HepG2 (cell line): ENCODE results near the gene RSL1D1. TPM values are rescaled to one million over a fixed set of nuclear protein-coding genes. Genes with fewer than 3 reads are reported as not detected.
A peak's percentile ranks its signal among the peaks of the same experiment; 100 is the strongest.

Source experiments
- ARNT ChIP-seq: fragments of 450-650 bp; IDR thresholded peaks from 2 replicates; pipeline ENCODE4 v1.6.1; 2017
- ATM ChIP-seq: fragments of 450-650 bp; IDR thresholded peaks from 2 replicates; pipeline ENCODE4 v1.7.1; 2017; ENCODE audit warnings: mild to moderate bottlenecking, borderline replicate concordance
- CREM ChIP-seq, 2 experiments: sonication (generic) in 1 of 2; formaldehyde crosslinking in 1 of 2; IDR thresholded peaks; 2 replicates each; pipeline versions ENCODE4 v1.4.0 to v1.6.1; 2016 to 2020; ENCODE audit warnings: antibody characterized with exemption in 1 of 2, mild to moderate bottlenecking in 1 of 2, missing genetic modification reagents in 1 of 2
- MLLT10 ChIP-seq: sonication (generic); formaldehyde crosslinking; IDR thresholded peaks from 2 replicates; pipeline ENCODE4 v1.4.0; 2020; ENCODE audit warnings: missing genetic modification reagents
- PHF20 ChIP-seq: sonication (generic); formaldehyde crosslinking; IDR thresholded peaks from 2 replicates; pipeline ENCODE4 v1.5.0; 2020; ENCODE audit warnings: mild to moderate bottlenecking, missing genetic modification reagents
- RARA ChIP-seq: IDR thresholded peaks from 2 replicates; pipeline ENCODE4 v1.6.1; 2016; ENCODE audit warnings: missing genetic modification reagents, missing compliant biosample characterization
- TAF1 ChIP-seq: sonication (generic); formaldehyde crosslinking; IDR thresholded peaks from 2 replicates; pipeline ENCODE4 v1.4.0; 2020; ENCODE audit warnings: missing genetic modification reagents
- THAP11 ChIP-seq: IDR thresholded peaks from 2 replicates; pipeline ENCODE4 v1.6.1; 2016; ENCODE audit warnings: missing biosample characterization, missing genetic modification reagents
- YY1 ChIP-seq: IDR thresholded peaks from 2 replicates; pipeline ENCODE4 v1.6.1; 2011; ENCODE audit warnings: low read length, low read depth, moderate library complexity, mild to moderate bottlenecking; ENCODE audit not compliant: insufficient read depth, insufficient replicate concordance
- ZFP37 ChIP-seq: sonication (generic); formaldehyde crosslinking; IDR thresholded peaks from 2 replicates; pipeline ENCODE4 v1.4.0; 2020; ENCODE audit warnings: missing genetic modification reagents, borderline replicate concordance
- ZNF253 ChIP-seq: sonication (generic); formaldehyde crosslinking; IDR thresholded peaks from 2 replicates; pipeline ENCODE4 v1.8.0; 2022; ENCODE audit warnings: mild to moderate bottlenecking, missing genetic modification reagents, borderline replicate concordance
- ZNF549 ChIP-seq: sonication (generic); formaldehyde crosslinking; IDR thresholded peaks from 2 replicates; pipeline ENCODE4 v1.5.0; 2020; ENCODE audit warnings: missing genetic modification reagents
- ZNF709 ChIP-seq: sonication (generic); formaldehyde crosslinking; IDR thresholded peaks from 2 replicates; pipeline ENCODE4 v1.5.0; 2020; ENCODE audit warnings: mild to moderate bottlenecking, missing genetic modification reagents
- ZNF782 ChIP-seq: sonication (generic); formaldehyde crosslinking; IDR thresholded peaks from 2 replicates; pipeline ENCODE4 v1.4.0; 2020; ENCODE audit warnings: missing genetic modification reagents, mild to moderate bottlenecking, borderline replicate concordance
- polyA plus RNA-seq, 8 experiments: library from polyadenylated mRNA; depleted of rRNA in 3 of 8; stranded (reverse) in 7 of 8; unstranded in 1 of 8; fragments of >200 nt; fragmentation: Illumina TruSeq in 4 of 8; extraction: Trizol in 4 of 8; gene quantifications; 2 replicates each; pipeline versions ENCODE4 v1.2.1 to v1.2.3, GENCODE V29; 2011 to 2016; ENCODE audit warnings: low read depth in 4 of 8, missing spikeins in 1 of 8, mixed read lengths in 1 of 8; ENCODE audit not compliant: insufficient read depth in 1 of 8
- total RNA-seq, 5 experiments: library from RNA; depleted of rRNA; stranded (reverse); fragments of >200 nt; fragmentation: Illumina TruSeq; extraction: Trizol; gene quantifications; 2 replicates each; pipeline ENCODE4 v1.2.3, GENCODE V29; 2016; ENCODE audit warnings: low read depth in 1 of 5
- TF ChIP-seq, protein P1 (sequence below): IDR thresholded peaks from 2 replicates; pipeline ENCODE4 v1.6.1; 2016; ENCODE audit warnings: low read depth, borderline replicate concordance
- TF ChIP-seq, protein P2 (sequence below): sonication (generic); formaldehyde crosslinking; IDR thresholded peaks from 2 replicates; pipeline ENCODE4 v1.8.1; 2023; ENCODE audit warnings: mild to moderate bottlenecking, moderate library complexity, missing genetic modification reagents
- TF ChIP-seq, protein P3 (sequence below): sonication (generic); formaldehyde crosslinking; IDR thresholded peaks from 2 replicates; pipeline ENCODE4 v1.5.1; 2020; ENCODE audit warnings: mild to moderate bottlenecking, missing genetic modification reagents, moderate library complexity
- TF ChIP-seq, protein P4 (sequence below): sonication (generic); formaldehyde crosslinking; IDR thresholded peaks from 2 replicates; pipeline ENCODE4 v1.4.0; 2020; ENCODE audit warnings: missing genetic modification reagents

RSL1D1 gene
- total and polyA plus RNA-seq, 2 of the 13 experiments (the other 11 are each of a cell fraction or from before 2014, with no cell fraction given) = 187 to 343 TPM

DNA sequence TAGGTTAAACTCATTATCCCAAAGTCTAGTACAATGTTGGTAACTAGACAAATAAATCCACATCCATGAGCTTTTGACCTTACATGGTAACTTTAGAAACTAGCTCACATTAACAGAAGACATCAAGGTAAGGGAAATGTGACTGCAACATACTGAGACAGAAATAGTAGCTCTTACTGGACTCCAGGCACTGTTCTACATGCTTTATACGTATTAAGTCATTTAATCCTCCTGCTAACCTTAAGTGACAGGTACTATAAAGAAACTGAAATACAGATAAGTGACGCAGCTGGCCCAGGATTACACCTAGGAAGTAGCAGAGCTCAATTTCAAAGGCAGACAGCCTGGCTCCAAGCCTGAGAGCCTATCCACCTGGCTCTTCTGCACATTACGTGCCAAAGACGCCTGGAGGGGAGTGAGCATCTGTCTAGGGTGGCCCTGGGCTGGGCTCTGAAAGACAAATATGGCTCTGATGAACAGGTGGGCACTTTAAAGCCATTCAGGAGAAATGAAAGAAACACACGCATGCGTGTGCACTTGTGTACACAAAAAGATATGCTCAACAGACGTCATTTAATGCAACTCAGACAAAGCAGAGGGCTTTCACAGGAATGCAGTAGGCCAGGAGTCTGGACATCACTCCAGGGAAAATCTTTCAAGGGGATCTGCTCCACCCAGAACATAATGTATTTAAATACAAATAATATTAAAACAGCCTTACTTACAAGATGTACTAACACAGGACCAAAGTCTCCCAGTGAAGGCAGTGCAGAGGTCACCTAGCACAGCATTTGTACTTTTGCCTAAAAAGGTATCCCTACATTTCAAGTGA is 58.7 kb downstream of the RSL1D1 start (continued):
- TF ChIP-seq, protein P1, sequence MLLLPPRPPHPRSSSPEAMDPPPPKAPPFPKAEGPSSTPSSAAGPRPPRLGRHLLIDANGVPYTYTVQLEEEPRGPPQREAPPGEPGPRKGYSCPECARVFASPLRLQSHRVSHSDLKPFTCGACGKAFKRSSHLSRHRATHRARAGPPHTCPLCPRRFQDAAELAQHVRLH (CRISPR knock-in tag) = no peak
- TF ChIP-seq THAP11 (no peak), MLLT10 (no peak), RARA (CRISPR knock-in tag) (no peak), PHF20 (no peak), ZNF549 (no peak), ATM (no peak), ZNF709 (no peak), CREM (IDR thresholded peaks at IDR 0.05) (peak; percentile 40), CREM (CRISPR knock-in tag; IDR thresholded peaks at IDR 0.05) (no peak), ARNT (no peak), ZNF782 (no peak), ZFP37 (no peak), YY1 (no peak), ZNF253 (no peak), TAF1 (CRISPR knock-in tag) (no peak)
- TF ChIP-seq, protein P2, sequence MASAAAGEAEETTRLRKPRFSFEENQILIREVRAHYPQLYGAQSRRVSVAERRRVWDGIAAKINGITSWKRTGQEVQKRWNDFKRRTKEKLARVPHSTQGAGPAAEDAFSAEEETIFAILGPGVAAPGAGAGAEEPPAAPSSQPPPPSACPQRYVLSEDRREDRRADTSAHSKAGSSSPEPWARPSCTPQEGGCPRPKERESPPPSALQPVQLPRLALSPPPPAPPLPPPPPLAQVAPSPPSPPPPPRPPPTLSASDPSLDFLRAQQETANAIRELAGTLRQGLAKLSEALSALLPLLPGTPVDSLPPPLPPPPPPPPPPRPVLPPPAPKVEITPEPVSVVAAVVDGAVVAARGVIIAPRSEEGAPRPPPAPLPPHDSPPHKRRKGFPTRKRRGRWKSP = peak; percentile 17; the same call in 1 of the 2 replicates
- TF ChIP-seq, protein P3, sequence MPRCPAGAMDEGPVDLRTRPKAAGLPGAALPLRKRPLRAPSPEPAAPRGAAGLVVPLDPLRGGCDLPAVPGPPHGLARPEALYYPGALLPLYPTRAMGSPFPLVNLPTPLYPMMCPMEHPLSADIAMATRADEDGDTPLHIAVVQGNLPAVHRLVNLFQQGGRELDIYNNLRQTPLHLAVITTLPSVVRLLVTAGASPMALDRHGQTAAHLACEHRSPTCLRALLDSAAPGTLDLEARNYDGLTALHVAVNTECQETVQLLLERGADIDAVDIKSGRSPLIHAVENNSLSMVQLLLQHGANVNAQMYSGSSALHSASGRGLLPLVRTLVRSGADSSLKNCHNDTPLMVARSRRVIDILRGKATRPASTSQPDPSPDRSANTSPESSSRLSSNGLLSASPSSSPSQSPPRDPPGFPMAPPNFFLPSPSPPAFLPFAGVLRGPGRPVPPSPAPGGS = peak; percentile 58; the same call in 1 of the 2 replicates
- TF ChIP-seq, protein P4, sequence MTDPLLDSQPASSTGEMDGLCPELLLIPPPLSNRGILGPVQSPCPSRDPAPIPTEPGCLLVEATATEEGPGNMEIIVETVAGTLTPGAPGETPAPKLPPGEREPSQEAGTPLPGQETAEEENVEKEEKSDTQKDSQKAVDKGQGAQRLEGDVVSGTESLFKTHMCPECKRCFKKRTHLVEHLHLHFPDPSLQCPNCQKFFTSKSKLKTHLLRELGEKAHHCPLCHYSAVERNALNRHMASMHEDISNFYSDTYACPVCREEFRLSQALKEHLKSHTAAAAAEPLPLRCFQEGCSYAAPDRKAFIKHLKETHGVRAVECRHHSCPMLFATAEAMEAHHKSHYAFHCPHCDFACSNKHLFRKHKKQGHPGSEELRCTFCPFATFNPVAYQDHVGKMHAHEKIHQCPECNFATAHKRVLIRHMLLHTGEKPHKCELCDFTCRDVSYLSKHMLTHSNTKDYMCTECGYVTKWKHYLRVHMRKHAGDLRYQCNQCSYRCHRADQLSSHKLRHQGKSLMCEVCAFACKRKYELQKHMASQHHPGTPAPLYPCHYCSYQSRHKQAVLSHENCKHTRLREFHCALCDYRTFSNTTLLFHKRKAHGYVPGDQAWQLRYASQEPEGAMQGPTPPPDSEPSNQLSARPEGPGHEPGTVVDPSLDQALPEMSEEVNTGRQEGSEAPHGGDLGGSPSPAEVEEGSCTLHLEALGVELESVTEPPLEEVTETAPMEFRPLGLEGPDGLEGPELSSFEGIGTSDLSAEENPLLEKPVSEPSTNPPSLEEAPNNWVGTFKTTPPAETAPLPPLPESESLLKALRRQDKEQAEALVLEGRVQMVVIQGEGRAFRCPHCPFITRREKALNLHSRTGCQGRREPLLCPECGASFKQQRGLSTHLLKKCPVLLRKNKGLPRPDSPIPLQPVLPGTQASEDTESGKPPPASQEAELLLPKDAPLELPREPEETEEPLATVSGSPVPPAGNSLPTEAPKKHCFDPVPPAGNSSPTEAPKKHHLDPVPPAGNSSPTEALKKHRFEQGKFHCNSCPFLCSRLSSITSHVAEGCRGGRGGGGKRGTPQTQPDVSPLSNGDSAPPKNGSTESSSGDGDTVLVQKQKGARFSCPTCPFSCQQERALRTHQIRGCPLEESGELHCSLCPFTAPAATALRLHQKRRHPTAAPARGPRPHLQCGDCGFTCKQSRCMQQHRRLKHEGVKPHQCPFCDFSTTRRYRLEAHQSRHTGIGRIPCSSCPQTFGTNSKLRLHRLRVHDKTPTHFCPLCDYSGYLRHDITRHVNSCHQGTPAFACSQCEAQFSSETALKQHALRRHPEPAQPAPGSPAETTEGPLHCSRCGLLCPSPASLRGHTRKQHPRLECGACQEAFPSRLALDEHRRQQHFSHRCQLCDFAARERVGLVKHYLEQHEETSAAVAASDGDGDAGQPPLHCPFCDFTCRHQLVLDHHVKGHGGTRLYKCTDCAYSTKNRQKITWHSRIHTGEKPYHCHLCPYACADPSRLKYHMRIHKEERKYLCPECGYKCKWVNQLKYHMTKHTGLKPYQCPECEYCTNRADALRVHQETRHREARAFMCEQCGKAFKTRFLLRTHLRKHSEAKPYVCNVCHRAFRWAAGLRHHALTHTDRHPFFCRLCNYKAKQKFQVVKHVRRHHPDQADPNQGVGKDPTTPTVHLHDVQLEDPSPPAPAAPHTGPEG (CRISPR knock-in tag) = no peak
